ENCODE data around the gene TAL1. TPM values are rescaled to one million over a fixed set of nuclear protein-coding genes. Genes with fewer than 3 reads are reported as not detected.

Gene TAL1
- total RNA-seq, 1 experiment from 2014 or later = not detected

DNA sequence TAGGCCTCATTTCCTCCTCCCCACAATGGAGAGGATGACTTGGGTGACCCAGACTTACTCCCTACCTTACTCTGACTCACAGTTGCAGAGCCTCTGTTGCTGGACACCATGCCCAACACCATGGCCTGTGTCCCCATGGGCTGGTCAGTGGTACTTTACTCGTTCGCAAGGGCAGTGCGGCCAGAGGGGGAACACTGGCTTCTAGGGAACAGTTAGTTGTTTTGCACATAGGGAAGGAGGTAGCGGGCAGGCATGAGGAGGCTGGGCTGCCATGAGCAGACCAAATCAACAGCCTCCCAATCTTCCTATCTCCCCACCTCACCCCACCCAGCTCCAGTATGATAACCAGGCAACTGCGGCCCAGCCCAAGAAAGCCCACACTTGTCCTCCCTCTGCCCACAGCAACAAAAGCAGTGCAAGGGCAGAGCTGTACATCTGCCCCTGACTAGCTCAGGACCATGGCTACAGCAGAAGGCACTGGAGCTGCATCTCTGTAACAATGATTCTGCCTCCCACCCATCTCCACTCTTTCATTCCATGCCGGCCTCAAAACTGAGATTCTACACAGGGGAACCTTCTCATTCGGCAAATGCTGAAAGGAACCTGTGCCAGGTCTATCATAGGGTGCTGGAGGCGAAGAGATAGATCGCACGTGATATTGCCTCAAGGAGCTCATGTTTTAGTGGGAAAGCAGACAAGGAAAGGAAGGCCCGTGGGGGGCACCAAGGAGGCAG is 18.6 kb downstream of the TAL1 start:
- Histone ChIP-seq H3K9ac (ENCODE audit: extremely low read depth, insufficient read length, low read length) (no peak overlapping the region), H3K14ac (ENCODE audit: insufficient read depth, low read length) (no peak overlapping the region), H3K9me3 (ENCODE audit: control insufficient read depth, low read depth, low read length) (no peaks in the 10 kb centered on the region), H3K79me1 (ENCODE audit: insufficient read depth, low read depth, low read length, poor library complexity, severe bottlenecking) (no peaks in the 10 kb centered on the region), H2BK20ac (ENCODE audit: low read depth, low read length, poor library complexity, severe bottlenecking) (no peak overlapping the region), H4K8ac (replicated peaks; ENCODE audit: insufficient read length, low read depth, low read length) (no peak overlapping the region), H2BK15ac (ENCODE audit: low read depth, low read length) (no peak overlapping the region), H2BK5ac (ENCODE audit: insufficient read length, low read length) (no peak overlapping the region), H3K4me1 (ENCODE audit: insufficient read depth, low read length) (peaks cover 2% of the 10 kb centered on the region; the same call in 1 of the 2 replicates), H3K23ac (ENCODE audit: insufficient read length, low read depth, low read length) (no peak overlapping the region), H3K56ac (ENCODE audit: insufficient read length, low read depth, low read length) (no peak overlapping the region), H2AK5ac (ENCODE audit: insufficient read length, low read length) (no peak overlapping the region), H3K27ac (ENCODE audit: insufficient read length, low read depth, low read length) (no peak overlapping the region), H2AFZ (ENCODE audit: low read length) (no peak overlapping the region), H3K27me3 (ENCODE audit: insufficient read depth, low read length) (no peaks in the 10 kb centered on the region; the same call in 1 of the 2 replicates), H3K23me2 (ENCODE audit: insufficient read length, low read depth, low read length, poor library complexity, severe bottlenecking) (no peaks in the 10 kb centered on the region), H2BK12ac (ENCODE audit: insufficient read length, low read depth, low read length) (no peak overlapping the region), H4K5ac (ENCODE audit: insufficient read length, low read depth, low read length) (no peak overlapping the region), H3K18ac (ENCODE audit: insufficient read length, low read depth, low read length) (no peak overlapping the region), H4K91ac (ENCODE audit: insufficient read length, low read depth, low read length) (no peak overlapping the region), H2BK120ac (ENCODE audit: low read depth, low read length, poor library complexity, severe bottlenecking) (no peak overlapping the region), H3T11ph (ENCODE audit: low read length) (no peak overlapping the region), H3K79me2 (ENCODE audit: insufficient read depth, low read length) (no peaks in the 10 kb centered on the region), H3K4me2 (ENCODE audit: insufficient read depth, insufficient read length, low read length) (no peak overlapping the region), H3K4ac (ENCODE audit: low read depth, low read length) (no peak overlapping the region), H4K20me1 (ENCODE audit: control insufficient read depth, insufficient read depth, insufficient read length) (no peaks in the 10 kb centered on the region)
- no peak for DNase-seq
- WGBS (ENCODE audit: extremely low coverage, insufficient read length, low lambda C conversion rate) = no CpG with 5 or more reads among the region's 11 CpGs
- Mint-ChIP-seq H3K27ac (no peak overlapping the region), H3K36me3 (ENCODE audit: insufficient read depth in 1 of 3, low read depth in 3 of 3) (no peaks in the 10 kb centered on the region; a peak in 1 of 7 replicates), H3K27me3 (ENCODE audit: low read depth) (peaks cover 57% of the 10 kb centered on the region), H3K9me3 (peaks cover 4 to 7% of the 10 kb centered on the region in 2 experiments; a peak in 3 of 5 replicates), H3K4me1 (peaks cover 25 to 27% of the 10 kb centered on the region in 2 experiments), H3K4me3 (no peak overlapping the region)
- no peak for TF ChIP-seq CTCF (conservative IDR thresholded peaks at IDR 0.05)
